ENCODE data around the gene EPB41L4B. TPM values are rescaled to one million over a fixed set of nuclear protein-coding genes. Genes with fewer than 3 reads are reported as not detected.

The EPB41L4B gene
- total and polyA plus RNA-seq, 8 donors: 36.8 to 122 (median 93.3) TPM

DNA sequence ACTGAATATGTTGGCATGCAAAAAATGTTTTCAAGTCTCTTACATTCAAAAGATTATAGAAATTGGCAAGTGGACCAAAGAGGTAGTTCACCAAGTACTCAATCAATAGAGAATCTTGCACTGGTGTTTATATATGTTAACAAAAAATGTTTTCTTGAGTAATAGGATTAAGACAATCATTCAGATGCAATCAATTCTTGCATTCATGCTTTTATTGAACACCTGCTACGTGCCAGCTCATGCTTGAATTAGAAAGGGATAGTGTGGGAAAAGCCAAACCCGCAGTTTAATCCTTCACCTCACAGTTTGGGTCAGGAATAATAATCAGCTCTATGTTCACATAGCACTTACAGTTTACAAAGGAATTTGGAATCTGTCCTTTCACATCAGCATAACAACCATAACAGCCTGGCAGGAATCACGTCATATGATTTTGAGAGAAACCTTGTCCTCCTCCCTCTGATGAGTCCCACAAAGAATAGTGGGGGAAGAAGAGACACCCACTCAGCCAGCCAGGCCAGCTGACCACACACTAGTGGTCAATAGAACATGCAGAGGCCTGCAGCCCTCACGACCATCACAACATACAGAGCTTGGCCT lies 117.0 kb downstream of the EPB41L4B start:
- no peaks in the 10 kb centered on the region for H3K9me3 ChIP-seq
- no peaks in the 10 kb centered on the region for H3K27me3 ChIP-seq
- no peaks in the 10 kb centered on the region for H3K4me1 ChIP-seq
- DNase-seq (no peak), ATAC-seq (no peak), FAIRE-seq (no peak)
- H3K4me3 ChIP-seq: no peak overlapping the region
- intact Hi-C loops (cut with DNase I): no loop called here
- no peak overlapping the region for H3K27ac ChIP-seq
- H3K36me3 ChIP-seq: no peaks in the 10 kb centered on the region
- TF ChIP-seq, protein P1, sequence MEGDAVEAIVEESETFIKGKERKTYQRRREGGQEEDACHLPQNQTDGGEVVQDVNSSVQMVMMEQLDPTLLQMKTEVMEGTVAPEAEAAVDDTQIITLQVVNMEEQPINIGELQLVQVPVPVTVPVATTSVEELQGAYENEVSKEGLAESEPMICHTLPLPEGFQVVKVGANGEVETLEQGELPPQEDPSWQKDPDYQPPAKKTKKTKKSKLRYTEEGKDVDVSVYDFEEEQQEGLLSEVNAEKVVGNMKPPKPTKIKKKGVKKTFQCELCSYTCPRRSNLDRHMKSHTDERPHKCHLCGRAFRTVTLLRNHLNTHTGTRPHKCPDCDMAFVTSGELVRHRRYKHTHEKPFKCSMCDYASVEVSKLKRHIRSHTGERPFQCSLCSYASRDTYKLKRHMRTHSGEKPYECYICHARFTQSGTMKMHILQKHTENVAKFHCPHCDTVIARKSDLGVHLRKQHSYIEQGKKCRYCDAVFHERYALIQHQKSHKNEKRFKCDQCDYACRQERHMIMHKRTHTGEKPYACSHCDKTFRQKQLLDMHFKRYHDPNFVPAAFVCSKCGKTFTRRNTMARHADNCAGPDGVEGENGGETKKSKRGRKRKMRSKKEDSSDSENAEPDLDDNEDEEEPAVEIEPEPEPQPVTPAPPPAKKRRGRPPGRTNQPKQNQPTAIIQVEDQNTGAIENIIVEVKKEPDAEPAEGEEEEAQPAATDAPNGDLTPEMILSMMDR (IDR thresholded peaks at IDR 0.05): no peak
- WGBS, 2 donors: 73 to 79% methylated on average over 4 of the region's 4 CpGs

DNA sequence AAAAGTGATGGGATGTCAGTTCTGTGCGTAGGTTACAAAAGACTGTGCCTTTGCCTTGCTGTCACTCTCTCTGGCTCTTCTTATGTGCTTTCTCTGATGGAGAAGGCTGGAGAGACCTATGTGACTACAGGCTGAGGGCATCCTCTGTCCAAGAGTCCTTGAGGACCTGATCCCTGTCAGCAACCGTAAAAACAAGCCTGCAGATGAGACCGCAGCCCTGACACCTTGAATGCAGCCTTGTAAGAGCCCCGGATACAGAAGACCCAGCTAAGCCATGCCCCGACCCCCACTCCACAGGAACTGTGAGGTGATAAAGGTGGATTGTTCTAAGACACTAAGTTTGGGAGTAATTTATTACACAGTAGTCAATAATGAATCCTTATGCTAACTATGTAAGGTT lies 121.2 kb downstream of the EPB41L4B start:
- Histone ChIP-seq H3K27ac (no peak overlapping the region), H3K36me3 (no peaks in the 10 kb centered on the region), H3K27me3 (no peaks in the 10 kb centered on the region), H3K9me3 (no peaks in the 10 kb centered on the region), H3K4me1 (no peaks in the 10 kb centered on the region), H3K4me3 (no peak overlapping the region)
- TF ChIP-seq, protein P1 (IDR thresholded peaks at IDR 0.05): no peak
- WGBS, 2 donors: 77 to 83% methylated on average over 5 of the region's 5 CpGs
- FAIRE-seq (no peak), ATAC-seq (no peak), DNase-seq (no peak)
- intact Hi-C loops (cut with DNase I): loop anchor here in 1 of 3 donors (10.0 kb wide), 1 partner anchor 125 kb away; the partner anchor contains the start of gene EPB41L4B

- ATAC-seq (no peak), DNase-seq (no peak), FAIRE-seq (no peak)
- TF ChIP-seq, protein P1 (IDR thresholded peaks at IDR 0.05): no peak
- H3K4me3 ChIP-seq: no peak overlapping the region
- H3K36me3 ChIP-seq: no peaks in the 10 kb centered on the region
- WGBS, 2 donors: 57 to 61% methylated on average over 6 of the region's 6 CpGs
- H3K27ac ChIP-seq: no peak overlapping the region
- intact Hi-C loops (cut with DNase I): loop anchor here in 1 of 3 donors (10.0 kb wide), 1 partner anchor 126 kb away; the partner anchor contains the start of gene EPB41L4B
- H3K4me1 ChIP-seq: no peaks in the 10 kb centered on the region
- no peaks in the 10 kb centered on the region for H3K27me3 ChIP-seq
- no peaks in the 10 kb centered on the region for H3K9me3 ChIP-seq
Observed at GRCh38 chr9:109198736-109199382, 122.0 kb downstream of the EPB41L4B start.

DNA sequence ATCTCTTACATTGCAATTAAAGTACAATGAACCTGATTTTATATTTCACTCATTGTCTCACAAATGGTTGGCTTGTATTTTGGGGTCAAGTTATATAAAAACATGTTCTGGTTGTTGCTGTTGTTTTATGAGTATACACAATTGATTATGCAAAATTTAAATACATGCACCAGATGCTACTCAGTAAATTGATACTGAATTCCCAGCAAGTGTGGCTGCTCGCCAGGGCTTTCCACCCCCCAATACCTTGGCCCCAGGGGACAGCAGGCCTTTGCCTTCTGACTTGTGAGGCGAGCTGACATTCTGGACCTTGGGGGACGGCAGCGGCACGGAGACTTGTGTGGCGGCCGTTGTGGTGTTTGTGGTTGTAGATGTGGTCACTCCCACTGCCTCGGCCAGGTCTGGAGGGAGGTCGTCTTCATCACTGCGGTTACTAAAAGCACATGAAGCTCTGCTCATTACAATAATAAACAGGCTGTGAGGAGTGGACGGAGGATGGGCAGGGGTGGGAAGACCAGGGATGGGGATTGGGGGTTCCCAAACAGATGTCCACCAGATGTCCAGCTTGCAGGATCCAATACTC lies 126.8 kb downstream of the EPB41L4B start:
- no peaks in the 10 kb centered on the region for H3K36me3 ChIP-seq
- H3K27me3 ChIP-seq: no peaks in the 10 kb centered on the region
- intact Hi-C loops (cut with DNase I): loop anchor here in 2 of 3 donors (5.0 to 10.0 kb wide), 2 partner anchors 131 to 208 kb away; partner anchors contain the start of gene EPB41L4B (in 1 of the 2)
- WGBS, 2 donors: 75 to 81% methylated on average over 11 of the region's 11 CpGs
- H3K4me1 ChIP-seq: no peaks in the 10 kb centered on the region
- no peak overlapping the region for H3K4me3 ChIP-seq
- TF ChIP-seq, protein P1 (IDR thresholded peaks at IDR 0.05): no peak
- H3K27ac ChIP-seq: no peak overlapping the region
- ATAC-seq (no peak), DNase-seq (no peak), FAIRE-seq (no peak)
- H3K9me3 ChIP-seq: no peaks in the 10 kb centered on the region
